ENCODE data around the gene PCDHGB4. TPM values are rescaled to one million over a fixed set of nuclear protein-coding genes. Genes with fewer than 3 reads are reported as not detected.

PCDHGB4 gene
- polyA plus RNA-seq, 1 donor from 2014 or later: 9.3 TPM

- no peaks in the 10 kb centered on the region for H3K27me3 ChIP-seq (ENCODE audit: insufficient read depth, low read depth, low read length)
- H3K27ac ChIP-seq (ENCODE audit: low read length): no peak overlapping the region
- no peak overlapping the region for H3K4me2 ChIP-seq (ENCODE audit: low read length)
- H3K9me3 ChIP-seq (ENCODE audit: low read length): peaks cover 88% of the 10 kb centered on the region
- H3F3A ChIP-seq (ENCODE audit: insufficient read depth, low read length, poor library complexity, severe bottlenecking): peaks cover 5% of the 10 kb centered on the region
- H2AFZ ChIP-seq (ENCODE audit: low read depth, low read length): no peak overlapping the region
- H3K9ac ChIP-seq (ENCODE audit: low read length): no peak overlapping the region
- TF ChIP-seq SMC3 (conservative IDR thresholded peaks at IDR 0.05; ENCODE audit: poor library complexity) (no peak), REST (IDR thresholded peaks at IDR 0.05; ENCODE audit: borderline replicate concordance) (no peak), EZH2 (IDR thresholded peaks at IDR 0.05; ENCODE audit: borderline replicate concordance, insufficient read depth, low read length, poor library complexity, severe bottlenecking) (no peak), POLR2AphosphoS5 (IDR thresholded peaks at IDR 0.05) (no peak), EP300 (conservative IDR thresholded peaks at IDR 0.05; ENCODE audit: poor library complexity, severe bottlenecking) (no peak), RAD21 (conservative IDR thresholded peaks at IDR 0.05) (no peak), TAF1 (IDR thresholded peaks at IDR 0.05; ENCODE audit: low read depth) (no peak), CTCF (IDR thresholded peaks at IDR 0.05; ENCODE audit: poor library complexity, severe bottlenecking) (no peak), MXI1 (conservative IDR thresholded peaks at IDR 0.05; ENCODE audit: poor library complexity, severe bottlenecking) (no peak)
- no peaks in the 10 kb centered on the region for H4K20me1 ChIP-seq (ENCODE audit: insufficient read depth)
- peaks cover 58% of the 10 kb centered on the region for H3K79me2 ChIP-seq (replicated peaks; ENCODE audit: insufficient read depth, low read length)
- H3K36me3 ChIP-seq (ENCODE audit: insufficient read depth, low read length): peaks cover 84% of the 10 kb centered on the region
- peak overlapping the region; percentile 39 for H3K4me3 ChIP-seq (ENCODE audit: low read length)
- H3K9me2 ChIP-seq (ENCODE audit: insufficient read depth, low read length): no peaks in the 10 kb centered on the region
Observed at GRCh38 chr5:141421489-141421855, 34.0 kb downstream of the PCDHGB4 start.

- Histone ChIP-seq H3K36me3 (ENCODE audit: insufficient read depth, low read length) (peaks cover 89% of the 10 kb centered on the region), H3K79me2 (replicated peaks; ENCODE audit: insufficient read depth, low read length) (peaks cover 58% of the 10 kb centered on the region), H3K4me3 (ENCODE audit: low read length) (no peak overlapping the region)
Observed at GRCh38 chr5:141422742-141423291, 35.3 kb downstream of the PCDHGB4 start.

More at GRCh38 chr5:141422742-141423291, 35.3 kb downstream of the PCDHGB4 start:
- TF ChIP-seq CTCF (IDR thresholded peaks at IDR 0.05; ENCODE audit: poor library complexity, severe bottlenecking) (no peak), EZH2 (IDR thresholded peaks at IDR 0.05; ENCODE audit: borderline replicate concordance, insufficient read depth, low read length, poor library complexity, severe bottlenecking) (no peak), SMC3 (conservative IDR thresholded peaks at IDR 0.05; ENCODE audit: poor library complexity) (no peak)
- no peaks in the 10 kb centered on the region for H3K27me3 ChIP-seq (ENCODE audit: insufficient read depth, low read depth, low read length)
- peaks cover 93% of the 10 kb centered on the region for H3K9me3 ChIP-seq (ENCODE audit: low read length)
- no peak overlapping the region for H3K4me2 ChIP-seq (ENCODE audit: low read length)
- H2AFZ ChIP-seq (ENCODE audit: low read depth, low read length): no peak overlapping the region
- H3K9me2 ChIP-seq (ENCODE audit: insufficient read depth, low read length): no peaks in the 10 kb centered on the region
- H4K20me1 ChIP-seq (ENCODE audit: insufficient read depth): no peaks in the 10 kb centered on the region
- no peak overlapping the region for H3K27ac ChIP-seq (ENCODE audit: low read length)
- no peak overlapping the region for H3K9ac ChIP-seq (ENCODE audit: low read length)
- H3F3A ChIP-seq (ENCODE audit: insufficient read depth, low read length, poor library complexity, severe bottlenecking): peaks cover 5% of the 10 kb centered on the region
